Left renal cortex interstitium (tissue), 4 donors: ENCODE data around the gene COL18A1. TPM values are rescaled to one million over a fixed set of nuclear protein-coding genes. Genes with fewer than 3 reads are reported as not detected.
A peak's percentile ranks its signal among the peaks of the same experiment; 100 is the strongest.
"Not testable (repeated sequence)": the region's sequence is repeated elsewhere in the genome, so short reads cannot be mapped to it uniquely, and the experiment has no call there.

ENCODE experiments used
- DNase-seq, 4 donors: peaks; one replicate each; pipeline ENCODE4 v3.0.0-alpha.2; 2013; ENCODE audit warnings: low read depth in 4 of 4, low spot score in 2 of 4, missing footprints in 1 of 4
- polyA plus RNA-seq, 4 donors: library from polyadenylated mRNA; unstranded; fragments of 120-200 nt; gene quantifications; one replicate each; pipeline ENCODE4 v1.2.1, GENCODE V29; 2013; ENCODE audit not compliant: insufficient read length in 4 of 4

The COL18A1 gene
- polyA plus RNA-seq, 4 donors = 103 to 225 (median 190) TPM

DNA sequence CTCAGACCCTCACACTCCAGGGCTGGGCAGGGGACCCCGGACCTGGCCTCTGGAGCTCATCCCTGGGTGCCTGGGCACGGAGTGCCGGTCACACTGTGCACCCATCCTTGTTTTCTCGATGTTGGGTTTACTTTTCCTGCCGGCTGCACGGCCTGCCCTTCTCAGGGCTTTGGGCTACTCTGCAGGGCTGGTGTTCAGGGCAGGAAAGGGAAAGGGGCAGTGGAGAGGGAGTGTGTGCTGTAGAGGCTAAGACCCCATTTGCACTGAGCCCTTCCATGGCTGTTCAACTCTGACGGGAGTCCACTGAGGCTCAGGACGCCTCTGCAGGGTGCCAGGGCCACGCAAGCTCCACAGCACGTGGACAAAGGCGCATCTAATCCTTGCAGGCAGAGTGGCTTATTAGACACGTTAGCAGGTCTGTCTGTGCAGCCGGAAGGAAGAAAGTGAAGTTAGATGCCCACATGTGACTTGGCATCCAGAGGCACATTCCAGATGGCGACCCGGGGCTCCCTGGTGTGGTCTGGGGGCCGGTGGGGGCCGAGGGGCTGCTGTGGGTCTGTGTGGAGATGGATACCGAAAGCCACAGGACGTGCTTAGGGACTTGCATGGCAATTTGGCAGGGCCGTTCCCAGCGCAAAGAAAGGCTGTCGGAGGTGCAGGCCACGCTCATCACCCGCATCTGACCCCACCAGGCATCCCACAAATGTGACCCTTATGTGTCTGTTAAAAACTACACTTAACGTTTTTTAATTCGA, 33.6 kb downstream of the COL18A1 start:
- no peak for DNase-seq

- peak in 1 of 4 donors; percentile 75 for DNase-seq
Measured at GRCh38 chr21:45439161-45439872, 34.4 kb downstream of the COL18A1 start.

- DNase-seq = no peak
Measured at GRCh38 chr21:45439901-45440461, 35.0 kb downstream of the COL18A1 start.

- DNase-seq = no peak
Measured at GRCh38 chr21:45440736-45441350, 35.9 kb downstream of the COL18A1 start.

GRCh38 chr21:45441431-45442255, 36.7 kb downstream of the COL18A1 start:
- DNase-seq = no peak

DNA sequence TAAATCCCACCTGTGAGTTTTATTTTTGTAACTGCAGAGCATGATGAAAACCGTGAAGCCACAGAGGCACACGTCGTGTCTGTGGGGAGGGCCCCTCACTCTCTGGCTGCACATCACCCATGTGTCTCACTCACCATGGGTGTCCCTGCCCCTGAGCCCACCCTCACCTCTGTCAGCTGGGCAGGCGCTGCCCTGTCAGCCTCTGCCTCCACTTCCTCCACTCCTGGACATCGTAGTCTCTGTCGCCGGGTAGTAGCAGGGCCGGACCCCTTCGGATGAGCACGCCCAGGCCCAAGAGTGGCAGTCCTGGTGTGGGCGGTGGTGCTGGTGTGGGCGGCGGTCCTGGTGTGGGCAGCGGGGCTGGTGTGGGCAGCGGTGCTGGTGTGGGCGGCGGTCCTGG, 37.3 kb downstream of the COL18A1 start:
- DNase-seq = no peak

- DNase-seq = not testable (repeated sequence)
Measured at GRCh38 chr21:45442686-45443594, 38.0 kb downstream of the COL18A1 start.

- DNase-seq = no peak
Measured at GRCh38 chr21:45443595-45444181, 38.7 kb downstream of the COL18A1 start.

DNA sequence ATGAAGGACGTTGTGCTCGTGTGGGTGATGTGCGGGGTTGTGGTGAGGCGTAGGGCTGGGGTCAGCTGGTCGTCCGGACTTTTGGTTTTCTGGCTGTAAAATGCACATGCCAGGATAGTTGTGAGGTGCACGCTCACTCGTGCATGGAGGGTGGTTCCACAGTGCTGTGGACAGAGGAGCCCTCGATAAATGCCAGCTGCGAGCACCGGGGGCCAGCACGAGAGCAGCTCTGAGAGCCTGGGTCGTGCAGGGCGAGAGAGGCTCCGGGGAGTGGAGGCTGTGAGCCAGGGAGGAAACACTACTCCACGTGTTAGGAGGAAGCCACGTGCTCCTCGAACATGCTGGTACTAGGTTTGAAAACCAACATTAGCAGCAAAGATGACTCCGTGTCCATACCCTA, 39.4 kb downstream of the COL18A1 start:
- no peak for DNase-seq

- no peak for DNase-seq
Measured at GRCh38 chr21:45445369-45445768, 40.4 kb downstream of the COL18A1 start.

DNA sequence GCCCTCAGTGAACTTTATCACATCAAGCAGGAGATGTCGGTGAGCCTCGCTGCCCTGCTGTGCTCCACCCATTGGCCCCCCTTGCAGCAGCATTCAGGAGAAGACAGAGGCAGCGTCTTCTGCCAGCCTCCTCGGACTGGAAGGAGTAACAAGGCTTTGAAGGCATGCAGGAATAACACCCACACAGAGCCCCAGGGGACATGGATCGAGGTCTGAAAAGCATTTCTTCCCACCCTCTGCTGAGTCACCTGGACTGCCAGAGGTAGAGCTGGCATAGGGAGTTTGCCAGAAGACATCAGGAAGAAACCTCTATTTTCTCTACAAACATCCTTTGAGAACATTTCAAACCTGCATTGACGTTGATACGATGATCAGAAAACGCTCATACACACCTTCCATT, 42.9 kb downstream of the COL18A1 start:
- DNase-seq = no peak

GRCh38 chr21:45448283-45448809, 43.4 kb downstream of the COL18A1 start:
- DNase-seq = no peak

DNA sequence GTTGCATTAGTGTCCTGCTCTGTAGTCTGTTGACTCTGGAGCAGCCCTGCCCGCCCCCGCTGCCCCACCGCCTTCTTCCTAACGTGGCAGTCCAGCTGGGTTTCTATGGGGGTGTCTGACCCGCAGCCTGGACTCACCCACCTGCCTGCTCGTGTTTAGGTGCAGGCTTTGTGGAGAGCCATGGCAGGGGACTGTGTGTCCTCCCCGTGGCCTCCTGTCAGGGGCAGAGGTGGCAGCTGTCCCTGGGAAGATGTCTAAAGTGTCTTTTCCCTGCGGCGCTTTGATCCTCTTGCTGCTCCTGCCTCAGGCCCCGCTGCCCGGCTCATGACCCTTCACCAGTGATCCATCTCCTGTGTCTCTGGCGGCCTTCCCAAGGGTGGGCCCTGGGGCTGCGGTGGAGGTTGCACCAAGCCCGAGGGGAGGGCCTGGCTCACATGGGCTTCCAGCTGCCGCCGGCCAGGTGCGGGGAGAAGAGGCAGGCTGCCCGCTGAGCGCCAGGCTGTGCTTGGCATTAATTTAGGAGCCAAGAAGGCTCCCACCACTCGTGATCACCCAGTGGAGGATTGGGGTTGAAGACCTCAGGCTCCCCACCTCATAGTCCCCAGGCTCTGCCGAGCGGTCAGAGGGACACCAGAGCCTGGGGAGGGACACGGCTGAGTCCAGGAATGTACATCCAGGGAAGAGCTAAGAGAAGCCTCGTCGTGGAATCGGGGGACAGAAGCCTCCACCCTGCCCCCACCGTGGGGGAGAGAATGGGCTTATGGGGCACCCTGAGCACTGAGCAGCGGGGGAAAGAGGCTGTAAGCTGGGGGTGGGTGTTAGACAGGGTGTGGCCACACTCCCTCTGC, 44.1 kb downstream of the COL18A1 start:
- no peak for DNase-seq

DNA sequence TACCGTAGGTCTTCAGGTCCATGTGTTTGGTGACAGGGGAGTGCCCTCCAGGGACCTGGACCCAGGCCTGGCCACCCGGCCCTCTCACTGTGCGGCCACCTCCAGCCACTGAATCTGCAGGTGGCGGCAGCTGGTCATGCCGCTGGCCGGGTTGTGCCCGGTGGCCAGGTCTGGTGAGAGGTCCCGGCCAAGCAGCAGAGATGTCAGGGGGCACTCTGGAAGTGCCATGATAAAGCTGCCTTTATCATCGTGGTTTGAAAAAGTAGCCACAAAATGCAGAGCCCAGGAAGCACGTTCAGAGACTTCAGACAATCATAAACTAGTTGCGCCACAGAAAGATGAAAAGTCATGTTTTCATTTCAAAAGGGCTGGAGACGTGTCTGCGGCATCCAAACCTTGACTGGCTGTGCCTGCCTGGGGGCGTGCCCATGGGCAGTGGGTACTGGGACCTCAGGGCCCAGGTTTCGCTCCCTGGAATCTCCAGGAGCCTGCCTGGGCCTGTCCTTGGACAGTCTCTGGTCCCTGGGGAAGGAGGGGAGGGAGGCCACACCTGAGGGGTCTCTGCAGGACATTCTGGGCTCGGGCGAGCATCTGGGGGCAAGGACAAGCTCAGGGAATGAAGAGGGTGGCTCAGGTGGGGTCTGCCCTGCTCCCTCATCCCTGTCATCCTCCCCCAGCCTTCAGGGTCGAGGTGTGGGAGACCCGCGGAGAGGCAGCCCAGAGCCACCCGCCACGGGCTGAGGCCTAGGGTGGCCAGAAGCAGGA, 44.9 kb downstream of the COL18A1 start:
- no peak for DNase-seq

- DNase-seq = no peak
Measured at GRCh38 chr21:45450423-45451090, 45.6 kb downstream of the COL18A1 start.

DNA sequence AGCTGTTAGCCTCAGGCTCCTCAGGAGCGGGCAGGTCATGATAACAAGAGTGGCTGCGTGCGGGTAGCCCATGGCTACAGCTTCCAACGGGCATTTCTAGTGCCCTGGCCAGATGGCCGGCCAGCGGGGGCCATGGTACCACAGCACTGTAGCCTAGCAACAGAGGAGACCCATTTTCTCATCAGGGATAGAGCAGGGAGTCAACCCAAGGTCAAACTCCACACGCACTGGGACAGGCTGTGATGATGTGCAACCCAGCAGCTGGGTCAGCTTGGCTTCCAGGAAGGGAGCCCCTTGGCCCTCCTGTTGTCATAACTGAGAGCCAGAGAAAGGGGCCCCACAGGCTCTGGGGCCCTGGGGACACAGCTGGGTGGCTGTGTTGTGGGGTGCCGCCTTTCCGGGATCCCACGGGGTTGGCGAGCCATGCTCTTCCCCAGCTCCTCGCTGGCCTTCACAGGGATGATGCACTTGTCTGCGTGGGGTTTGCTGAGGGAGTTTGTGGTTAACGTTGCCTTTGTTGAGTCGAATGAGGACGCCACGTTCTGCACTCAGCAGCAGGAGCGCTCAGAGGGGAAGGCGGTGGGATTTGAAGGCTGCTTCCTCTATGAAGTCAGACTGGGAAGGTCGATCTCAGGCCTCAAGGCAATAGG, 46.3 kb downstream of the COL18A1 start:
- no peak for DNase-seq
